HG03439 (cell line): ENCODE results near the gene ANKRD33B.
"Not testable (repeated sequence)": the region's sequence is repeated elsewhere in the genome, so short reads cannot be mapped to it uniquely, and the experiment has no call there.

Source experiments
- ATAC-seq: cut with Tn5 transposase; IDR thresholded peaks from one replicate; pipeline ENCODE4 v1.9.1; 2021; ENCODE audit warnings: mild to moderate bottlenecking, moderate library complexity; ENCODE audit not compliant: unreplicated experiment

The ANKRD33B gene

GRCh38 chr5:10536931-10537579 lies 26.8 kb upstream of the ANKRD33B start:
- no peak for ATAC-seq

DNA sequence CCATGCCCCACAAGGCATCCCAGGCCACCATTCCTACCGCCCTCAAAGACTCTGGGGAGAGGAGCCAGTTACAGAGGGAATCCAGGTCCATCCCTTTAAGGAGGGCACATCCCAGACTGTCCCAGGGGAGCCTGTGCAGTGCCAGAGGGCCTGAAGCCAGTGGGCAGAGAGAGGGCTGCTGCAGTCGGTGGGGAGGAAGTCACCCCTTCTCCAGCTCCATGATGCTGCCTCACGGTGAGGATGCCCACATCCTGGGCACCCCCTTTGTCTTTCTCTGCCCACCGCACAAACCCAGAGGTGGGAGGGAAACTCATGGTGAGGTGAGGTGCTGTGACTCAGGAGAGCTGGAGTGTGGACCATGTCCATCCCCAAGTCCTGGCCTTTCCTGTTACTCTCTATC lies 26.2 kb upstream of the ANKRD33B start:
- no peak for ATAC-seq

DNA sequence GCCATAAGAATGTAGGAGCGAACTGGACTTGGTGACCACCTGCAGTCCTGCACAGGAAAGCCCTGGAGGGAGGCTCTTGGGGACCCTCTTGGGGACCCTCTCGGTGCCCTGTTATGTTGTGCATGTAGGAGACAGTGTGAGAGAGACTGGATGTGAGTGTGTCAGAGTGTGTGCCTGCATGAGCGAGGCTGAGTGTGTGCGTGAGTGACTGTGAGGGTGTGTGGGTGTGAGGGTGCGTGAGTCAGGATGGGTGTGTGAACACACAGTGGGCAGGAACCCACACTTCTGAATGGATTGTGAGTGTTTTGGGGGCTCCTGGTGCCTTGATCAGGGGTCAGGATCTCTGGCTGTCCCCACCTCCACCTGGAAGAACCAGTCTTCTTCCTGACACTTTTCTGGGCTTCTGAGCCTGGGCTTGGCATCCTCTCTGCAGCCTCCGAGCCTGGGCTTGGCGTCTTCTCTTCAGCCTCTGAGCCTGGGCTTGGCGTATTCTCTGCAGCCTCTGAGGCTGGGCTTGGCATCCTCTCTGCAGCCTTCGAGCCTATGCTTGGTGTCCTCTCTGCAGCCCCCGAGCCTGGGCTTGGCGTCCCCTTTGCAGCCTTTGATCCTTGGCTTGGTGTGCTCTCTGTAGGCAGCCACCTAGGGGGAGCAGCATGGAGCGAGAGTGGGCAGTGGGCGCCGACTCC lies 25.6 kb upstream of the ANKRD33B start:
- ATAC-seq: no peak

DNA sequence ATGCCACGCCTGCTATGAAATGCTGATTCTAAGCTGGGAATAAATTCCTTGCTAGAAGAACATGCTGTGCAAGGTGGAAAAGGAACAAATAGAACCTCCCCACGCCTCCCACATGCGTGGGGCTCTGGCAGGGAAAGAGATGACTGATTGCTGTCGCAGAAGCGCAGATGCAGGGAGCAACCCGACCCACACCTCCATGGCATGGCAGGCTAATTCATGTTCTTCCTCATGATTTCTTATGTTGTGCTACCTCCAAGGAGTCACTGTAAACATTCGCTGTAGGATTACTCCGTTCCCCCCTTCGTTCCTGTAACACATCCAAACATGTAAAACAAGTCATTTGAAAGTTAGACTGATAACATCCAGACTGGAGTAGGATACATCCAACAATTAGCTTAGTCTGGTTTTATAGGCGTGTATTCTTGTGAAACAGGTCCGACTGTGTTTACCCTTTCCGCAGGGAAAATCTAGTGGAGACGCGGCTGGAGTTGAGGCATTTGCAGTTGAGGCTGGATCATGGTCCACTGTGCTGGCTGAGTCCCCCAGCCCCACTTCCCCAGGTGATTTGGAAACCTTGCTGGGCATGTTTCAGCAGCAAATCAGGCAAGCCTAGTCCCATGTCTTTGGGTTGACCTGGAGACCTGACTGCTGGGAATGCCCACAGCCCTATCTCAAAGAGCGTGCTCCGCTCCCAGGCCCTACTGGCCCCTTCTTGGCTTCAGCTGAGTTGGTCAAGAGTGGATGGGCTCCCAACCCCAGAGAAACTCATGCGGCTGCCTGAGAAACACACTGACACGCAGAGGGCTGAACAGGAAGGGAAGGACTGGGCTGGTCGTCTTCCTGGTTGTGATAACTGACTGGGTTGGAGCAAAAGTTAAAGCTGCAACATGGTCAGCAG lies 24.8 kb upstream of the ANKRD33B start:
- no peak for ATAC-seq

- ATAC-seq: no peak
Measured at GRCh38 chr5:10539687-10539998, 24.2 kb upstream of the ANKRD33B start.

- no peak for ATAC-seq
Measured at GRCh38 chr5:10540036-10540544, 23.8 kb upstream of the ANKRD33B start.

DNA sequence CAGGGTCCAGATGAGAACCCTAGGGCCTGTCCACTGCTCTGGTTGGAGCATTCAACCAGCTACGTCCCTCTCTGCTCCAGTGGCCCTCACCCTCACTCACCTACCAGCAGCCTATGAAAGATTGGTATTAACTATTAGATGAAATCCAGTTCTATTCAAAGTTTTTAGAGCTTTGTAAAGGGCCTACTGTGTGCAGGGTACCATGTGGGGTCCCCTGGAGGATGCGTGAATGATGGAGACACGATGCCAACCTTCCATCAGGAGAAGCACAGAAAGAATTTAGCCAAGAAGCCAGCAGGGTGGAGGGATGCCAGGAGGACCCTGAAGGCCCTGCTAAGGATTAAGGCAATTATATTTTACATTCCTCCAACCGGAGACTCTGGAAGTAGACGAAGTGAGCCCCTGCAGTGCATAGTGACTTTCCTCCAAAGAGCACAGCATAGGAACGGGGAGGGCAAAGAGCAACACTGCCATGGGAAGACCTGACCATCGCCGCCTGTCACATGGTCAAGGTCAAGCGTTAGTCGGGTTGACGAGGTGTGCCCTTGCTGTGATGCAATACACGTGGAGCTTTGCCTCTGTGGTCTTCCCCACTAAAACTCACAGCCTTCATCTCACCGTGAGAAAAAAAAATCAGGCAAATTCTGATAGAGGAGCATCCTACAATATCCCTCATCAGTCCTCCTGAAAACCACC lies 22.8 kb upstream of the ANKRD33B start:
- no peak for ATAC-seq

GRCh38 chr5:10542055-10542550 lies 21.8 kb upstream of the ANKRD33B start:
- no peak for ATAC-seq

GRCh38 chr5:10543585-10544040 lies 20.3 kb upstream of the ANKRD33B start:
- no peak for ATAC-seq

DNA sequence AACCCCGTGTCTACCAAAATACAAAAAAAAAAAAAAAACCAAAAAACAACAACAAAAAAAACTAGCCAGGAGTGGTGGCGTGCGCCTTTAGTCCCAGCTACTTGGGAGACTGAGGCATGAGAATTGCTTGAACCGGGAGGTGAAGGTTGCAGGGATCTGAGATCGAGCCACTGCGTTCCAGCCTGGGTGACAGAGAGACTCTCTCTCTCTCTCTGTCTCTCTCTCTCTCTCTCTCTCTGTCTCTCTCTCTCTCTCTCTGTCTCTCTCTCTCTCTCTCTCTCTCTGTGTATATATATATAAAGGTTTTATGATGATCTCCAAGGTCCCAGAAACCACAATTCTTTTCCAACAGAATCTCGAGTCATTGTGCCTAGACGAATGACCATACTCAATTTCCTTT lies 18.8 kb upstream of the ANKRD33B start:
- ATAC-seq: no peak

DNA sequence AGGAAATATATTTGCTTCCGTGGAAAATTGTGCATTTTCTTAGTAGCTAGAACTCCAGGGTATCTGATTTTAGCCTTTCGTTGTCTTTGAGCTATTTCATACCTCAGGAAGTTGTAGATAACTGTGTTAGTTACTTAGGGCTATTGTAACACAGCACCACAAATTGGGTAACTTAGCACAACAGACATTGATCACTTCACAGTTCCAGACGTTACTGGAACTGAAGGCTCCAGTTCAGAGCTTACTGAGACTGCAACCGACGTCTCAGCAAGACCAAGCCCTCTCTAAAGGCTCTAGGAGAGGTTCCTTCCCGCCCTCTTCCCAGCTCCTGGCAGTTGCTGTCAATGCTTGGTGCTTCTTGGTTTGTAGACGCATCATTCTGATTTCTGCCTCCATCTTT lies 17.7 kb upstream of the ANKRD33B start:
- no peak for ATAC-seq

DNA sequence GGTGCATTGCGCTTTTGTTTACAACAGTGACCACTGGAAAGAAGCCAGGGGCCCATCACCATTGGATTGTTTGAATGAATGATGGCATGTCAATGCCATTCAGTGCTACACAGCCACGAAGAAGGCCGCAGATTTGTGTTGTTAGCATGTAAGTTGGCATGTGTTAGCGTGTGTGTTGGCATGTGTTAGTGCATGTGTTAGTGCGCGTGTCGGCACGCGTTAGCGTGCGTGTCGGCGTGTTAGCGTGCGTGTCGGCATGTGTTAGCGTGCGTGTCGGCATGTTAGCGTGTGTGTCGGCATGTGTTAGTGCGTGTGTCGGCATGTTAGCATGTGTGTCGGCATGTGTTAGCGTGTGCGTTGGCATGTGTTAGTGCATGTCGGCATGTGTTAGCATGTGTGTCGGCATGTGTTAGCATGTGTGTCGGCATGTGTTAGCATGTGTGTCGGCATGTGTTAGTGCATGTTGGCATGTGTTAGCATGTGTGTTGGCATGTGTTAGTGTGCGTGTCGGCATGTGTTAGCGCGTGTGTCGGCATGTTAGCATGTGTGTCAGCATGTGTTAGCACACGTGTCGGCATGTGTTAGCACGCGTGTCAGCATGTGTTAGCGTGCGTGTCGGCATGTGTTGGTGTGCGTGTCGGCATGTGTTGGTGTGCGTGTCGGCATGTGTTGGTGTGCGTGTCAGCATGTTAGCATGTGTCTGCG lies 15.3 kb upstream of the ANKRD33B start:
- ATAC-seq: no peak

- ATAC-seq: not testable (repeated sequence)
Measured at GRCh38 chr5:10549123-10549514, 14.8 kb upstream of the ANKRD33B start.

DNA sequence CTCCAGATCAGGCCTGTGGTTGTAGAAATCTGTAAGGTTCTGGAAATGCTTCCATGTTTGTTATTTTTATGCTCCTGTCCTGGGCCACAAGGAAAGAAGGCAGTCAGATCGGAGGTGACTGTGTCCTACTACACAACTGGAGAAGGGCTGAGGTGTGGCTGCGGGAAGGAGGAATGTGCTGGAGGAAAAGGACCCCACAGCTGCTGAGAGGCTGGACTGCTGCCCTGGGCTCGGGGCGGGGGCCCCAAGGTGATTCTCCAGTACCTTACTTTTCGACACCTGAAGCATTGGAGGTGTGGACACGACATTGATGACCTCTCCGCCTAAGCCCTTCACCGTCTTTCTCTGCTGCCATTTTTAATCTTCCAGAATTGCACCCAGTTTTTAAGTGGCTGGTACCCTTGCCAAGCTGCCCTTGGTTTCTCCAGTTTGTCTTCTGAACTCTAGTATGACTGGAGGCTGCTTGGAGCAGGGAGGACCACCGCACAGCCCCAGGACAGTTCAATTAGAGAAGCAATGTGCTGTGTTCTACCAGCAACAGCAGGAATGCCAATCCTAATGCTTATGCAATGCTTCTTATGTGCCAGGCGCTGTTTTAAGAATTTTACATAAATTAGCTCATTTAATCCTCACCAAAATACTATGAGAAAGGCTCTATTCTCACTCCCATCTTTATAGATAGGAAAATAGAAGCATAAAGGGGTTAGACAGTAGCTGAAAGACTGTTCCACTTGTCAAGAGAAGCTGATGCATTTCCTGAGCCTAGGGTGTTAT lies 13.5 kb upstream of the ANKRD33B start:
- no peak for ATAC-seq

- no peak for ATAC-seq
Measured at GRCh38 chr5:10551782-10552138, 12.1 kb upstream of the ANKRD33B start.

DNA sequence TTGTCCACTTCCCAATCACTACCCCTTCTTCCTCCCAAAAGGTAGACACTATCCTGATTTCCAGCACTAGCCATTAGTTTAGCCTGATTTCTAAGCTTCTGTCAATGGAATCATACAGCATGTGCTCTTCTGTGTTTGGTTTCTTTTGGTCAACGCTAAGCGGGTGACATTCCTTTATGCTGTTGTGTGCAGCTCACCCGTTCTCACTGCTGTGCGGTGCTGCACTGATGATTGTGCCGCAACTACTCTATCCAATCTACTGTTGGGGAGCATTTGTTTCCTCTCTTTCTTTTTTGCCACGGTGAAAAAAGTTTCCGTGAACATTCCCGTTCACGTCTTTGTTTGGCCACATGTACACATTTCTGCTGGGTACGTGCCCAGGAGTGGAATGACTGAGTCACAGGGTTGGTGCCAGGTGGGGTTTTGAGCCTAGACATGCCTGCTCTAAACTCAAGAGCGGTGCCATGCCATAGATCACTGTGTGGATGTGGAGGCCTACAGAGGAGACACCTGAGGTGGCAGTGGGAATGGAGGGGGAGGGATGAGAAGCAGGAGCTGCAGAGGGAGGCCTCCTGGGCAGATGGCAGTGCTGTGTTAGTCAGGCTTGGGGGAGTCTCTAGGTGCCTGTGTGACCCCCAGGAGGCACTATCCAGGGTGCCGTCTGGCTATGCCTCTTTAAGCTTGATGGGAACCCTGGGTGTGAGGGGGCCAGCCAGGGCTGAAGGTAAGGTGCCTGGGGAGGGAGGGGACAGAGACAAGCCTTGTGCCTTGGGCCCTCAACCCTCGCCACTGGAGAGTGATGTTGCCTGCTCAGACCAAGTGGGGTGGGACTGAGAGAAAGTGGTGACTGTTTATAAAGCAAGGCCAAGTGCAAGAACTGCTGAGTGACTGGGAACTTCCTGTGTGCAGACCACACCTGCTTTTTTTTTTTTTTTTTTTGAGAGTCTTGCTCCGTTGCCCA lies 11.4 kb upstream of the ANKRD33B start:
- no peak for ATAC-seq

DNA sequence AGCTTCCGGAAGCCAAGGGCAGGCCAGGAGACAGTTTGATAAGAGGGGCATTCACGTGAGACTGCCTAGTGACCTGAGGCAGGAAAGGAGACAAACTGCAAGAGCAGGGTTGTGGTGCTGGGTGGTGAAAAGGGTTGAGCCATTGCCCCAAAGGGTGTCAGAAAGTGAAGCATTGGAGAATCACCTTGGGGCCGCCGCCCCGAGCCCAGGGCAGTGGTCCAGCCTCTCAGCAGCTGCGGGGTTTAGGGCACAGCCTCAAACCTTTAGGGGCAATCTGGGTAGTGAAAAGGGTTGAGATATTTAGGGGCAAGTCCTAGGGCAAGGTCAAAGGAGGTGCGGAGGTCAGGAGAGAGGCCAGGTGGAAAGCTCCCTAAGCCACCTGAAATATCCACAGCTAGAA lies 10.4 kb upstream of the ANKRD33B start:
- no peak for ATAC-seq

GRCh38 chr5:10555277-10555684 lies 8.6 kb upstream of the ANKRD33B start:
- ATAC-seq: no peak
